HCT116 (cell line): ENCODE data around the gene STARD4.

ENCODE experiments used
- CEBPB ChIP-seq: IDR thresholded peaks from 2 replicates; pipeline ENCODE4 v1.6.1; 2012; ENCODE audit warnings: low read depth
- ELF1 ChIP-seq: IDR thresholded peaks from 2 replicates; pipeline ENCODE4 v1.6.1; 2012; ENCODE audit warnings: low read depth, borderline replicate concordance
- POLR2A ChIP-seq: IDR thresholded peaks from 2 replicates; pipeline ENCODE4 v1.7.0; 2011; ENCODE audit warnings: borderline replicate concordance; ENCODE audit not compliant: insufficient read depth, insufficient read length; ENCODE audit errors: extremely low read depth
- POLR2AphosphoS5 ChIP-seq: IDR thresholded peaks from 2 replicates; pipeline ENCODE4 v1.6.1; 2011; ENCODE audit warnings: mild to moderate bottlenecking, low read depth, low read length, moderate library complexity
- SP1 ChIP-seq: IDR thresholded peaks from 2 replicates; pipeline ENCODE4 v1.6.1; 2012; ENCODE audit warnings: low read depth
- YY1 ChIP-seq: IDR thresholded peaks from 2 replicates; pipeline ENCODE4 v1.6.1; 2011; ENCODE audit warnings: low read length, low read depth, moderate library complexity, mild to moderate bottlenecking; ENCODE audit not compliant: insufficient replicate concordance; ENCODE audit errors: extremely low read depth
- ZFX ChIP-seq: fragments of 450-650 bp; IDR thresholded peaks from 2 replicates; pipeline ENCODE4 v1.6.1; 2017
- TF ChIP-seq, protein P1 (sequence below), 3 experiments: fragments of 200-600 bp in 1 of 3; sonication (generic) in 1 of 3; IDR thresholded peaks in 2 of 3; conservative IDR thresholded peaks in 1 of 3; 2 replicates each; pipeline ENCODE4 v1.5.1; 2012 to 2017; ENCODE audit warnings: low read depth in 2 of 3, low read length in 2 of 3, antibody characterized with exemption in 1 of 3, borderline replicate concordance in 1 of 3, control low read depth in 1 of 3, mild to moderate bottlenecking in 1 of 3, mixed read lengths in 1 of 3, mixed run types in 1 of 3, moderate library complexity in 1 of 3; ENCODE audit not compliant: insufficient read depth in 1 of 3
- TF ChIP-seq, protein P2 (sequence below): IDR thresholded peaks from 2 replicates; pipeline ENCODE4 v1.6.1; 2011; ENCODE audit warnings: mild to moderate bottlenecking, low read length, moderate library complexity; ENCODE audit not compliant: insufficient replicate concordance; ENCODE audit errors: extremely low read depth
- TF ChIP-seq, protein P3 (sequence below): IDR thresholded peaks from 2 replicates; pipeline ENCODE4 v1.6.1; 2012
- TF ChIP-seq, protein P4 (sequence below): IDR thresholded peaks from 2 replicates; pipeline ENCODE4 v1.6.1; 2012; ENCODE audit warnings: low read depth

DNA sequence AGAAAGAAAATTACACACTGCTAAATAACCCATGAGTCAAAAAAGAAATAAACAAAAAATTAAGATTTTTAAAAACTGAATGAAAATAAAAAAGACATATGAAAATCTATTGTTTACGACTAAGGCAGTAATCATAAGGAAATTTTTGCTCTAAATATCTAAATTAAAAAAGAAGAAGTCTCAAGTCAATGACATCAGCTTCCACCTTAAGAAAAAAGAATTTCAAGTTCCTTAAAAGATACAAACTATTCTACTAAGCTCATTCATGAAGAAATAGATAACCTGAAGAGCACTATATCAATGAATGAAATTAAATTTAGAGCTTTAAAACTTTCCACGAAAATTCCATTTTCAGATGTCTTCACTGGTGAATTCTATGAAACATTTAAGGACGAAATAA, 15.7 kb upstream of the STARD4 start:
- TF ChIP-seq, protein P1, sequence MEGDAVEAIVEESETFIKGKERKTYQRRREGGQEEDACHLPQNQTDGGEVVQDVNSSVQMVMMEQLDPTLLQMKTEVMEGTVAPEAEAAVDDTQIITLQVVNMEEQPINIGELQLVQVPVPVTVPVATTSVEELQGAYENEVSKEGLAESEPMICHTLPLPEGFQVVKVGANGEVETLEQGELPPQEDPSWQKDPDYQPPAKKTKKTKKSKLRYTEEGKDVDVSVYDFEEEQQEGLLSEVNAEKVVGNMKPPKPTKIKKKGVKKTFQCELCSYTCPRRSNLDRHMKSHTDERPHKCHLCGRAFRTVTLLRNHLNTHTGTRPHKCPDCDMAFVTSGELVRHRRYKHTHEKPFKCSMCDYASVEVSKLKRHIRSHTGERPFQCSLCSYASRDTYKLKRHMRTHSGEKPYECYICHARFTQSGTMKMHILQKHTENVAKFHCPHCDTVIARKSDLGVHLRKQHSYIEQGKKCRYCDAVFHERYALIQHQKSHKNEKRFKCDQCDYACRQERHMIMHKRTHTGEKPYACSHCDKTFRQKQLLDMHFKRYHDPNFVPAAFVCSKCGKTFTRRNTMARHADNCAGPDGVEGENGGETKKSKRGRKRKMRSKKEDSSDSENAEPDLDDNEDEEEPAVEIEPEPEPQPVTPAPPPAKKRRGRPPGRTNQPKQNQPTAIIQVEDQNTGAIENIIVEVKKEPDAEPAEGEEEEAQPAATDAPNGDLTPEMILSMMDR (IDR thresholded peaks at IDR 0.05 in 2 of 3, conservative IDR thresholded peaks at IDR 0.05 in 1 of 3; ENCODE audit: borderline replicate concordance in 1 of 3, insufficient read depth in 1 of 3, low read depth in 2 of 3, low read length in 2 of 3): no peak
- TF ChIP-seq YY1: no peak
- TF ChIP-seq, protein P2, sequence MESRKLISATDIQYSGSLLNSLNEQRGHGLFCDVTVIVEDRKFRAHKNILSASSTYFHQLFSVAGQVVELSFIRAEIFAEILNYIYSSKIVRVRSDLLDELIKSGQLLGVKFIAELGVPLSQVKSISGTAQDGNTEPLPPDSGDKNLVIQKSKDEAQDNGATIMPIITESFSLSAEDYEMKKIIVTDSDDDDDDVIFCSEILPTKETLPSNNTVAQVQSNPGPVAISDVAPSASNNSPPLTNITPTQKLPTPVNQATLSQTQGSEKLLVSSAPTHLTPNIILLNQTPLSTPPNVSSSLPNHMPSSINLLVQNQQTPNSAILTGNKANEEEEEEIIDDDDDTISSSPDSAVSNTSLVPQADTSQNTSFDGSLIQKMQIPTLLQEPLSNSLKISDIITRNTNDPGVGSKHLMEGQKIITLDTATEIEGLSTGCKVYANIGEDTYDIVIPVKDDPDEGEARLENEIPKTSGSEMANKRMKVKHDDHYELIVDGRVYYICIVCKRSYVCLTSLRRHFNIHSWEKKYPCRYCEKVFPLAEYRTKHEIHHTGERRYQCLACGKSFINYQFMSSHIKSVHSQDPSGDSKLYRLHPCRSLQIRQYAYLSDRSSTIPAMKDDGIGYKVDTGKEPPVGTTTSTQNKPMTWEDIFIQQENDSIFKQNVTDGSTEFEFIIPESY: no peak
- no peak for TF ChIP-seq POLR2A
- TF ChIP-seq ELF1: no peak
- TF ChIP-seq ZFX: no peak
- TF ChIP-seq, protein P3, sequence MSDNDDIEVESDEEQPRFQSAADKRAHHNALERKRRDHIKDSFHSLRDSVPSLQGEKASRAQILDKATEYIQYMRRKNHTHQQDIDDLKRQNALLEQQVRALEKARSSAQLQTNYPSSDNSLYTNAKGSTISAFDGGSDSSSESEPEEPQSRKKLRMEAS: no peak
- TF ChIP-seq POLR2AphosphoS5: no peak
- TF ChIP-seq, protein P4, sequence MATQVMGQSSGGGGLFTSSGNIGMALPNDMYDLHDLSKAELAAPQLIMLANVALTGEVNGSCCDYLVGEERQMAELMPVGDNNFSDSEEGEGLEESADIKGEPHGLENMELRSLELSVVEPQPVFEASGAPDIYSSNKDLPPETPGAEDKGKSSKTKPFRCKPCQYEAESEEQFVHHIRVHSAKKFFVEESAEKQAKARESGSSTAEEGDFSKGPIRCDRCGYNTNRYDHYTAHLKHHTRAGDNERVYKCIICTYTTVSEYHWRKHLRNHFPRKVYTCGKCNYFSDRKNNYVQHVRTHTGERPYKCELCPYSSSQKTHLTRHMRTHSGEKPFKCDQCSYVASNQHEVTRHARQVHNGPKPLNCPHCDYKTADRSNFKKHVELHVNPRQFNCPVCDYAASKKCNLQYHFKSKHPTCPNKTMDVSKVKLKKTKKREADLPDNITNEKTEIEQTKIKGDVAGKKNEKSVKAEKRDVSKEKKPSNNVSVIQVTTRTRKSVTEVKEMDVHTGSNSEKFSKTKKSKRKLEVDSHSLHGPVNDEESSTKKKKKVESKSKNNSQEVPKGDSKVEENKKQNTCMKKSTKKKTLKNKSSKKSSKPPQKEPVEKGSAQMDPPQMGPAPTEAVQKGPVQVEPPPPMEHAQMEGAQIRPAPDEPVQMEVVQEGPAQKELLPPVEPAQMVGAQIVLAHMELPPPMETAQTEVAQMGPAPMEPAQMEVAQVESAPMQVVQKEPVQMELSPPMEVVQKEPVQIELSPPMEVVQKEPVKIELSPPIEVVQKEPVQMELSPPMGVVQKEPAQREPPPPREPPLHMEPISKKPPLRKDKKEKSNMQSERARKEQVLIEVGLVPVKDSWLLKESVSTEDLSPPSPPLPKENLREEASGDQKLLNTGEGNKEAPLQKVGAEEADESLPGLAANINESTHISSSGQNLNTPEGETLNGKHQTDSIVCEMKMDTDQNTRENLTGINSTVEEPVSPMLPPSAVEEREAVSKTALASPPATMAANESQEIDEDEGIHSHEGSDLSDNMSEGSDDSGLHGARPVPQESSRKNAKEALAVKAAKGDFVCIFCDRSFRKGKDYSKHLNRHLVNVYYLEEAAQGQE: no peak
- no peak for TF ChIP-seq CEBPB
- no peak for TF ChIP-seq SP1
